GM18907 (cell line): ENCODE data around the gene CDKAL1.
"Not testable (repeated sequence)": the region's sequence is repeated elsewhere in the genome, so short reads cannot be mapped to it uniquely, and the experiment has no call there.

Experiments
- ATAC-seq: cut with Tn5 transposase; IDR thresholded peaks from one replicate; pipeline ENCODE4 v1.9.1; 2021; ENCODE audit warnings: mild to moderate bottlenecking, moderate library complexity; ENCODE audit not compliant: unreplicated experiment

The CDKAL1 gene

GRCh38 chr6:21091411-21091810 lies 557.2 kb downstream of the CDKAL1 start:
- ATAC-seq: no peak

- ATAC-seq: not testable (repeated sequence)
These were observed 558.0 kb downstream of the CDKAL1 start for GRCh38 chr6:21092231-21092772.

GRCh38 chr6:21095462-21095861 lies 561.2 kb downstream of the CDKAL1 start:
- no peak for ATAC-seq

- ATAC-seq: no peak
These were observed 563.9 kb downstream of the CDKAL1 start for GRCh38 chr6:21098134-21098533.

GRCh38 chr6:21098744-21099143 lies 564.5 kb downstream of the CDKAL1 start:
- ATAC-seq: no peak

GRCh38 chr6:21099338-21100314 lies 565.4 kb downstream of the CDKAL1 start:
- no peak for ATAC-seq

GRCh38 chr6:21100991-21101390 lies 566.7 kb downstream of the CDKAL1 start:
- no peak for ATAC-seq

- ATAC-seq: no peak
These were observed 567.4 kb downstream of the CDKAL1 start for GRCh38 chr6:21101694-21102093.

GRCh38 chr6:21102201-21102600 lies 567.9 kb downstream of the CDKAL1 start:
- ATAC-seq: no peak

GRCh38 chr6:21102624-21103023 lies 568.4 kb downstream of the CDKAL1 start:
- no peak for ATAC-seq

GRCh38 chr6:21103626-21104224 lies 569.5 kb downstream of the CDKAL1 start:
- ATAC-seq: no peak

- ATAC-seq: no peak
These were observed 570.0 kb downstream of the CDKAL1 start for GRCh38 chr6:21104288-21104687.

- no peak for ATAC-seq
These were observed 573.5 kb downstream of the CDKAL1 start for GRCh38 chr6:21107796-21108195.

GRCh38 chr6:21109391-21110178 lies 575.3 kb downstream of the CDKAL1 start:
- ATAC-seq: no peak

GRCh38 chr6:21110684-21111083 lies 576.4 kb downstream of the CDKAL1 start:
- no peak for ATAC-seq

- ATAC-seq: no peak
These were observed 577.0 kb downstream of the CDKAL1 start for GRCh38 chr6:21111093-21111725.

- no peak for ATAC-seq
These were observed 580.9 kb downstream of the CDKAL1 start for GRCh38 chr6:21115111-21115510.

GRCh38 chr6:21116736-21117135 lies 582.5 kb downstream of the CDKAL1 start:
- ATAC-seq: no peak

- no peak for ATAC-seq
These were observed 584.0 kb downstream of the CDKAL1 start for GRCh38 chr6:21118216-21118780.

GRCh38 chr6:21121636-21122136 lies 587.4 kb downstream of the CDKAL1 start:
- no peak for ATAC-seq
